ENCODE data around the gene LRRC15.

The LRRC15 gene

DNA sequence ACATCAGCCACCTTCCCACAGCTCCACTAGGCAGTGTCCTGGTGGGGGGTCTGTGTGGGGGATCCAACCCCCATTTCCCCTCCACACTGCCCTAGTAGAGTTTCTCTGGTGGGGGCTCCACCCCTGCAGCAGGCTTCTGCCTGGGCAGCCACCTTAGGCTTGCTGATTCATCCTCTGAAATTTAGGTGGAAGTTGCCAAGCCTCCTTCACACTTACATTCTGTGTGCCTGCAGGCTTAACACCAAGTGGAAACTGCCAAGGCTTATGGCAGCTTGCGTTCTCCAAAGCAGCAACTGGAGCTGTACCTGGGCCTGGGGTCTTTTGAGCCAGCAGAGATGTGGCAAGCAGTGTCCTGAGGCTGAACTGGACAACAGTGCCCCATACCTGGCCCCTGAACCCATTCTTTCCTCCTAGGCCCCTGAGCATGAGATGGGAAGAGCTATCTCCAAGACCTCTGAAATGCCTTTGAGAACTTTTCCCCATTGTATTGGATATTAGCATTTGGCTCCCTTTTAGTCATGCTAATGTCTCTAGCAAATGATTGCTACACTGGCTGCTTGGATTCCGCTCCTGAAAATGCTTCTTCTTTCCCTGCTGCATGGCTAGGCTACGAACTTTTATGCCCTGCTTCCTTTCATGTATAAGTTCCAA is 50.9 kb downstream of the LRRC15 start:
- DNase-seq (ENCODE audit: low spot score) = no peak
- H4K8ac ChIP-seq (ENCODE audit: low read depth, low read length) = no peak overlapping the region
- WGBS, 2 donors (ENCODE audit: extremely low coverage in 2 of 2, insufficient read length in 2 of 2, insufficient replicate concordance in 1 of 2) = no CpG with 5 or more reads among the region's 3 CpGs

DNA sequence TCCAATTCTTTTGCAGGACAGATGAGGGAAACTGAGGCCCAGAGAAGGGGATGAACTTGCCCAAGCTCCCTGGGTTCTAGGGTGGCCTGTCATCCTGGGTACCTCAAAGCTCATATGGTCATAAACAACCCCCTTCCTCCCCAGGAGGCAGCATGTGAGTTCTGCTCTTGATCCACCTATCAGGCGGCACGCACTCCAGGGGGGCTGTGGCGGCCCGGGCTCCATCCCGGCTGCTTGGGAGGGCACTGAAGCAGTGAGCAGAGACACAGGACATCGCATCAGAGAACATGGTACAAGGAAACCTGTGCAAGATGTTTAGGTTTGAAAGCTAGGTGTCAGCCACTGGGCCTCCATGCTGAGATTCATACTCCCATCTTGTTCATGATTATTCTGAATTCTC is 52.6 kb downstream of the LRRC15 start:
- no peak overlapping the region for H3K23ac ChIP-seq (ENCODE audit: low read depth, low read length, poor library complexity)
- H3K79me1 ChIP-seq (ENCODE audit: low read depth, low read length) = no peaks in the 10 kb centered on the region
- H3K14ac ChIP-seq (ENCODE audit: low read length) = no peak overlapping the region
- no peak overlapping the region for H2AK5ac ChIP-seq (ENCODE audit: low read depth, low read length)
- no peaks in the 10 kb centered on the region for H3K36me3 ChIP-seq (replicated peaks in 1 of 2; ENCODE audit: control insufficient read depth in 2 of 2, insufficient read depth in 2 of 2, low read length in 2 of 2)
- H3K9me3 ChIP-seq (replicated peaks in 1 of 2; ENCODE audit: control insufficient read depth in 2 of 2, insufficient read depth in 1 of 2, low read depth in 1 of 2, low read length in 2 of 2) = peaks cover 3 to 29% of the 10 kb centered on the region in 2 donors
- no peak overlapping the region for H2BK12ac ChIP-seq (ENCODE audit: low read length)
- no peak overlapping the region for H2BK15ac ChIP-seq (ENCODE audit: low read length)
- no peak overlapping the region for H3K27ac ChIP-seq (replicated peaks; ENCODE audit: low read length)
- H3K27me3 ChIP-seq (ENCODE audit: control insufficient read depth in 3 of 3, insufficient read depth in 3 of 3, low read depth in 1 of 3, low read length in 3 of 3) = peaks cover 0 to 17% (median 7%) of the 10 kb centered on the region in 3 experiments
- no peak overlapping the region for H3K4me3 ChIP-seq (ENCODE audit: low read length in 2 of 2)
- H3K4me1 ChIP-seq (ENCODE audit: control insufficient read depth in 2 of 2, insufficient read depth in 1 of 2, low read depth in 1 of 2, low read length in 2 of 2) = peaks cover 13 to 26% of the 10 kb centered on the region in 2 donors
- H2BK120ac ChIP-seq (ENCODE audit: low read depth, low read length) = no peak overlapping the region
- no peak overlapping the region for H3K4ac ChIP-seq (ENCODE audit: low read length)
- no peak overlapping the region for H3K18ac ChIP-seq (ENCODE audit: low read length)
- no peak overlapping the region for H2AFZ ChIP-seq (ENCODE audit: low read length)
- no peak overlapping the region for H2BK5ac ChIP-seq (ENCODE audit: low read length)
- H3K9ac ChIP-seq (ENCODE audit: low read depth, low read length, poor library complexity) = no peak overlapping the region
- no peak overlapping the region for H3K4me2 ChIP-seq (ENCODE audit: insufficient read depth, low read length, poor library complexity, severe bottlenecking)
- H4K91ac ChIP-seq (ENCODE audit: low read depth, low read length, poor library complexity) = no peak overlapping the region
- no CpG with 5 or more reads among the region's 6 CpGs for WGBS, 2 donors (ENCODE audit: extremely low coverage in 2 of 2, insufficient read length in 2 of 2, insufficient replicate concordance in 1 of 2)
- H4K8ac ChIP-seq (ENCODE audit: low read depth, low read length) = no peak overlapping the region
- DNase-seq (ENCODE audit: low spot score) = no peak

More for the DNA sequence above, 50.9 kb downstream of the LRRC15 start:
- no peaks in the 10 kb centered on the region for H3K79me1 ChIP-seq (ENCODE audit: low read depth, low read length)
- no peak overlapping the region for H2BK15ac ChIP-seq (ENCODE audit: low read length)
- H3K4me1 ChIP-seq (ENCODE audit: control insufficient read depth in 2 of 2, insufficient read depth in 1 of 2, low read depth in 1 of 2, low read length in 2 of 2) = peaks cover 6 to 14% of the 10 kb centered on the region in 2 donors
- H3K27me3 ChIP-seq (ENCODE audit: control insufficient read depth in 3 of 3, insufficient read depth in 3 of 3, low read depth in 1 of 3, low read length in 3 of 3) = peaks cover 0 to 17% (median 7%) of the 10 kb centered on the region in 3 experiments
- no peaks in the 10 kb centered on the region for H3K36me3 ChIP-seq (replicated peaks in 1 of 2; ENCODE audit: control insufficient read depth in 2 of 2, insufficient read depth in 2 of 2, low read length in 2 of 2)
- no peak overlapping the region for H4K91ac ChIP-seq (ENCODE audit: low read depth, low read length, poor library complexity)
- no peak overlapping the region for H2BK5ac ChIP-seq (ENCODE audit: low read length)
- H2AFZ ChIP-seq (ENCODE audit: low read length) = no peak overlapping the region
- peak overlapping the region; percentile 48 for H2AK5ac ChIP-seq (ENCODE audit: low read depth, low read length)
- H2BK120ac ChIP-seq (ENCODE audit: low read depth, low read length) = no peak overlapping the region
- no peak overlapping the region for H2BK12ac ChIP-seq (ENCODE audit: low read length)
- H3K4me2 ChIP-seq (ENCODE audit: insufficient read depth, low read length, poor library complexity, severe bottlenecking) = no peak overlapping the region
- no peak overlapping the region for H3K14ac ChIP-seq (ENCODE audit: low read length)
- H3K9ac ChIP-seq (ENCODE audit: low read depth, low read length, poor library complexity) = no peak overlapping the region
- no peak overlapping the region for H3K27ac ChIP-seq (replicated peaks; ENCODE audit: low read length)
- H3K9me3 ChIP-seq (replicated peaks in 1 of 2; ENCODE audit: control insufficient read depth in 2 of 2, insufficient read depth in 1 of 2, low read depth in 1 of 2, low read length in 2 of 2) = peaks cover 5 to 29% of the 10 kb centered on the region in 2 donors
- no peak overlapping the region for H3K4me3 ChIP-seq (ENCODE audit: low read length in 2 of 2)
- no peak overlapping the region for H3K23ac ChIP-seq (ENCODE audit: low read depth, low read length, poor library complexity)
- no peak overlapping the region for H3K4ac ChIP-seq (ENCODE audit: low read length)
- H3K18ac ChIP-seq (ENCODE audit: low read length) = no peak overlapping the region

GRCh38 chr3:194315965-194316361 is 53.6 kb downstream of the LRRC15 start:
- H3K9ac ChIP-seq (ENCODE audit: low read depth, low read length, poor library complexity) = no peak overlapping the region
- no peak overlapping the region for H2BK120ac ChIP-seq (ENCODE audit: low read depth, low read length)
- no peak overlapping the region for H4K8ac ChIP-seq (ENCODE audit: low read depth, low read length)
- peak overlapping the region; percentile 20 for H3K4me2 ChIP-seq (ENCODE audit: insufficient read depth, low read length, poor library complexity, severe bottlenecking)
- no peak overlapping the region for H3K18ac ChIP-seq (ENCODE audit: low read length)
- peaks cover 13 to 26% of the 10 kb centered on the region in 2 donors for H3K4me1 ChIP-seq (ENCODE audit: control insufficient read depth in 2 of 2, insufficient read depth in 1 of 2, low read depth in 1 of 2, low read length in 2 of 2)
- H3K27ac ChIP-seq (replicated peaks; ENCODE audit: low read length) = no peak overlapping the region
- H2BK15ac ChIP-seq (ENCODE audit: low read length) = no peak overlapping the region
- peaks cover 3 to 29% of the 10 kb centered on the region in 2 donors for H3K9me3 ChIP-seq (replicated peaks in 1 of 2; ENCODE audit: control insufficient read depth in 2 of 2, insufficient read depth in 1 of 2, low read depth in 1 of 2, low read length in 2 of 2)
- H2BK5ac ChIP-seq (ENCODE audit: low read length) = no peak overlapping the region
- no peaks in the 10 kb centered on the region for H3K79me1 ChIP-seq (ENCODE audit: low read depth, low read length)
- H4K91ac ChIP-seq (ENCODE audit: low read depth, low read length, poor library complexity) = no peak overlapping the region
- no peak overlapping the region for H3K23ac ChIP-seq (ENCODE audit: low read depth, low read length, poor library complexity)
- H3K14ac ChIP-seq (ENCODE audit: low read length) = no peak overlapping the region
- H3K4ac ChIP-seq (ENCODE audit: low read length) = no peak overlapping the region
- H2AK5ac ChIP-seq (ENCODE audit: low read depth, low read length) = no peak overlapping the region
- no peak overlapping the region for H2BK12ac ChIP-seq (ENCODE audit: low read length)
- WGBS, 2 donors (ENCODE audit: extremely low coverage in 2 of 2, insufficient read length in 2 of 2, insufficient replicate concordance in 1 of 2) = no CpG with 5 or more reads among the region's 17 CpGs
- H2AFZ ChIP-seq (ENCODE audit: low read length) = peak overlapping the region; percentile 90
- no peaks in the 10 kb centered on the region for H3K36me3 ChIP-seq (replicated peaks in 1 of 2; ENCODE audit: control insufficient read depth in 2 of 2, insufficient read depth in 2 of 2, low read length in 2 of 2)
- H3K4me3 ChIP-seq (ENCODE audit: low read length in 2 of 2) = no peak overlapping the region
- H3K27me3 ChIP-seq (ENCODE audit: control insufficient read depth in 3 of 3, insufficient read depth in 3 of 3, low read depth in 1 of 3, low read length in 3 of 3) = peaks cover 0 to 17% (median 9%) of the 10 kb centered on the region in 3 experiments
- no peak for DNase-seq (ENCODE audit: low spot score)

GRCh38 chr3:194315088-194315964 is 54.2 kb downstream of the LRRC15 start:
- H2AFZ ChIP-seq (ENCODE audit: low read length) = peak overlapping the region; percentile 90
- H3K23ac ChIP-seq (ENCODE audit: low read depth, low read length, poor library complexity) = peak overlapping the region; percentile 86
- H3K27ac ChIP-seq (replicated peaks; ENCODE audit: low read length) = no peak overlapping the region
- peaks cover 0 to 17% (median 9%) of the 10 kb centered on the region in 3 experiments for H3K27me3 ChIP-seq (ENCODE audit: control insufficient read depth in 3 of 3, insufficient read depth in 3 of 3, low read depth in 1 of 3, low read length in 3 of 3)
- peak overlapping the region; percentile 12 for H2BK15ac ChIP-seq (ENCODE audit: low read length)
- H4K91ac ChIP-seq (ENCODE audit: low read depth, low read length, poor library complexity) = no peak overlapping the region
- no peak overlapping the region for H3K4ac ChIP-seq (ENCODE audit: low read length)
- peak overlapping the region; percentile 63 for H3K4me2 ChIP-seq (ENCODE audit: insufficient read depth, low read length, poor library complexity, severe bottlenecking)
- H3K79me1 ChIP-seq (ENCODE audit: low read depth, low read length) = no peaks in the 10 kb centered on the region
- DNase-seq (ENCODE audit: low spot score) = peak; percentile 91
- no peak overlapping the region for H2AK5ac ChIP-seq (ENCODE audit: low read depth, low read length)
- H4K8ac ChIP-seq (ENCODE audit: low read depth, low read length) = no peak overlapping the region
- H3K36me3 ChIP-seq (replicated peaks in 1 of 2; ENCODE audit: control insufficient read depth in 2 of 2, insufficient read depth in 2 of 2, low read length in 2 of 2) = no peaks in the 10 kb centered on the region
- H3K18ac ChIP-seq (ENCODE audit: low read length) = peak overlapping the region; percentile 86
- H3K4me1 ChIP-seq (ENCODE audit: control insufficient read depth in 2 of 2, insufficient read depth in 1 of 2, low read depth in 1 of 2, low read length in 2 of 2) = peaks cover 13 to 26% of the 10 kb centered on the region in 2 donors
- H2BK5ac ChIP-seq (ENCODE audit: low read length) = peak overlapping the region; percentile 35
- H3K4me3 ChIP-seq (ENCODE audit: low read length in 2 of 2) = peak overlapping the region; percentile 42 to 69
- H2BK12ac ChIP-seq (ENCODE audit: low read length) = no peak overlapping the region
- peak overlapping the region; percentile 71 for H3K14ac ChIP-seq (ENCODE audit: low read length)
- H2BK120ac ChIP-seq (ENCODE audit: low read depth, low read length) = no peak overlapping the region
- peak overlapping the region; percentile 83 for H3K9ac ChIP-seq (ENCODE audit: low read depth, low read length, poor library complexity)
- WGBS, 2 donors (ENCODE audit: extremely low coverage in 2 of 2, insufficient read length in 2 of 2, insufficient replicate concordance in 1 of 2) = no CpG with 5 or more reads among the region's 54 CpGs
- H3K9me3 ChIP-seq (replicated peaks in 1 of 2; ENCODE audit: control insufficient read depth in 2 of 2, insufficient read depth in 1 of 2, low read depth in 1 of 2, low read length in 2 of 2) = peaks cover 3 to 29% of the 10 kb centered on the region in 2 donors
